IMR-90 (cell line): Measurements from ENCODE around the gene PCCA. TPM values are rescaled to one million over a fixed set of nuclear protein-coding genes. Genes with fewer than 3 reads are reported as not detected.

Experiments used
- ATAC-seq: fragments of 200-7000 bp; cut with Tn5 transposase; 2 replicates; pipeline ENCODE4 v1.9.1; 2020; ENCODE audit warnings: low read depth, mild to moderate bottlenecking, moderate library complexity
- BruUV-seq: library from RNA; stranded (reverse); fragments of 400-500 nt; replicated peaks from 2 replicates; lab custom pipeline; 2021; lab: Mats Ljungman, UMichigan
- CTCF ChIA-PET: fragments of 300-600 bp; formaldehyde crosslinking; extraction: SDS; loops from one replicate; lab custom pipeline; 2021; ENCODE audit warnings: antibody characterized with exemption; lab: Yijun Ruan, JAX
- POLR2A ChIA-PET: fragments of 300-600 bp; sonication (Branson Sonifier 250); formaldehyde crosslinking; loops from one replicate; lab custom pipeline; 2022; ENCODE audit warnings: antibody characterized with exemption; ENCODE audit not compliant: unreplicated experiment; lab: Charles Lee
- DNase-seq: peaks from one replicate; pipeline ENCODE4 v3.0.0; 2013
- H2AFZ ChIP-seq: replicated peaks from 2 replicates; pipeline ENCODE3; 2013; ENCODE audit warnings: low read length, mild to moderate bottlenecking; ENCODE audit not compliant: poor library complexity
- H2AK5ac ChIP-seq: 2 replicates; pipeline ENCODE4 v1.6.1; 2013; ENCODE audit warnings: low read depth, low read length, inconsistent platforms
- H2AK9ac ChIP-seq: replicated peaks from 2 replicates; pipeline ENCODE3; 2013; ENCODE audit warnings: mild to moderate bottlenecking, low read depth, low read length, moderate library complexity; ENCODE audit not compliant: poor library complexity
- H2BK120ac ChIP-seq: 2 replicates; pipeline ENCODE4 v1.6.1; 2013; ENCODE audit warnings: low read depth, low read length, inconsistent platforms
- H2BK15ac ChIP-seq: 3 replicates; pipeline ENCODE4 v1.6.1; 2013; ENCODE audit warnings: low read depth, low read length, inconsistent platforms
- H2BK20ac ChIP-seq: 2 replicates; pipeline ENCODE4 v1.6.1; 2013; ENCODE audit warnings: low read depth, mild to moderate bottlenecking, inconsistent platforms, low read length, moderate library complexity
- H2BK5ac ChIP-seq: 2 replicates; pipeline ENCODE4 v1.6.1; 2013; ENCODE audit warnings: mild to moderate bottlenecking, low read depth, low read length, inconsistent platforms; ENCODE audit not compliant: poor library complexity, severe bottlenecking
- H3K14ac ChIP-seq: replicated peaks from 2 replicates; pipeline ENCODE4 v1.6.1; 2013; ENCODE audit warnings: low read depth, low read length, inconsistent platforms
- H3K18ac ChIP-seq: 2 replicates; pipeline ENCODE4 v1.6.1; 2013; ENCODE audit warnings: low read depth, low read length, control low read depth
- H3K23ac ChIP-seq: 2 replicates; pipeline ENCODE4 v1.6.1; 2013; ENCODE audit warnings: low read depth, low read length, inconsistent platforms
- H3K27ac ChIP-seq: 2 replicates; pipeline ENCODE4 v1.5.1; 2013; ENCODE audit warnings: mild to moderate bottlenecking, control low read depth, low read length; ENCODE audit not compliant: insufficient read depth
- H3K27me3 ChIP-seq: 2 replicates; pipeline ENCODE4 v1.6.1; 2013; ENCODE audit warnings: low read length; ENCODE audit not compliant: control insufficient read depth, insufficient read depth
- H3K36me3 ChIP-seq: 2 replicates; pipeline ENCODE4 v1.6.1; 2013; ENCODE audit warnings: low read length, mixed read lengths; ENCODE audit not compliant: control insufficient read depth, insufficient read depth
- H3K4ac ChIP-seq: 2 replicates; pipeline ENCODE4 v1.6.1; 2013; ENCODE audit warnings: low read depth, low read length, inconsistent platforms
- H3K4me1 ChIP-seq: 2 replicates; pipeline ENCODE4 v1.6.1; 2013; ENCODE audit warnings: low read length, mixed read lengths; ENCODE audit not compliant: control insufficient read depth, insufficient read depth
- H3K4me2 ChIP-seq: 2 replicates; pipeline ENCODE4 v1.6.1; 2013; ENCODE audit warnings: low read depth, mild to moderate bottlenecking, control low read depth, low read length, moderate library complexity
- H3K4me3 ChIP-seq: 2 replicates; pipeline ENCODE4 v1.5.1; 2013; ENCODE audit warnings: low read depth, mild to moderate bottlenecking, control low read depth, low read length, moderate library complexity; ENCODE audit not compliant: insufficient read depth
- H3K56ac ChIP-seq: 2 replicates; pipeline ENCODE4 v1.6.1; 2013; ENCODE audit warnings: low read length, inconsistent platforms; ENCODE audit not compliant: insufficient read depth; ENCODE audit errors: extremely low read depth
- H3K79me1 ChIP-seq, 2 experiments: 2 replicates each; pipeline ENCODE4 v1.6.1; 2013; ENCODE audit warnings: low read length in 2 of 2, inconsistent platforms in 1 of 2, low read depth in 1 of 2
- H3K9ac ChIP-seq: 2 replicates; pipeline ENCODE4 v1.6.1; 2013; ENCODE audit warnings: low read depth, low read length, control low read depth
- H3K9me1 ChIP-seq: 2 replicates; pipeline ENCODE4 v1.6.1; 2013; ENCODE audit warnings: low read length, inconsistent platforms; ENCODE audit not compliant: insufficient read depth
- H3K9me3 ChIP-seq: 2 replicates; pipeline ENCODE4 v1.6.1; 2013; ENCODE audit warnings: low read length; ENCODE audit not compliant: control insufficient read depth, insufficient read depth
- H4K20me1 ChIP-seq: 2 replicates; pipeline ENCODE4 v1.6.1; 2013; ENCODE audit warnings: low read length, inconsistent platforms; ENCODE audit not compliant: insufficient read depth
- H4K5ac ChIP-seq: 2 replicates; pipeline ENCODE4 v1.6.1; 2013; ENCODE audit warnings: mild to moderate bottlenecking, low read depth, low read length, control low read depth
- H4K8ac ChIP-seq, 2 experiments: 2 replicates each; pipeline ENCODE4 v1.6.1; 2013; ENCODE audit warnings: low read depth in 2 of 2, low read length in 2 of 2, control low read depth in 1 of 2, inconsistent platforms in 1 of 2
- H4K91ac ChIP-seq: 2 replicates; pipeline ENCODE4 v1.6.1; 2013; ENCODE audit warnings: low read depth, low read length, inconsistent platforms; ENCODE audit not compliant: insufficient read depth
- BHLHE40 ChIP-seq: fragments of 150-350 bp; IDR thresholded peaks from 2 replicates; pipeline ENCODE4 v1.6.1; 2016; ENCODE audit warnings: mild to moderate bottlenecking, low read depth, low read length
- CEBPB ChIP-seq: IDR thresholded peaks from 2 replicates; pipeline ENCODE4 v1.6.1; 2012; ENCODE audit warnings: low read depth, low read length, improper control_type of control experiment
- FOS ChIP-seq: fragments of 150-350 bp; IDR thresholded peaks from 2 replicates; pipeline ENCODE4 v1.6.1; 2016; ENCODE audit warnings: low read depth, low read length
- MAFK ChIP-seq: IDR thresholded peaks from 2 replicates; pipeline ENCODE4 v1.6.1; 2012; ENCODE audit warnings: low read depth, low read length, improper control_type of control experiment
- MAZ ChIP-seq: IDR thresholded peaks from 2 replicates; pipeline ENCODE4 v1.6.1; 2012; ENCODE audit warnings: low read depth, mild to moderate bottlenecking, low read length, improper control_type of control experiment, moderate library complexity, borderline replicate concordance
- MXI1 ChIP-seq: IDR thresholded peaks from 2 replicates; pipeline ENCODE4 v1.6.1; 2012; ENCODE audit warnings: low read depth, mild to moderate bottlenecking, low read length, moderate library complexity, borderline replicate concordance
- POLR2A ChIP-seq: IDR thresholded peaks from 2 replicates; pipeline ENCODE4 v1.6.1; 2012; ENCODE audit warnings: mild to moderate bottlenecking, low read depth, low read length
- RAD21 ChIP-seq: IDR thresholded peaks from 2 replicates; pipeline ENCODE4 v1.6.1; 2012; ENCODE audit warnings: low read length, improper control_type of control experiment
- RCOR1 ChIP-seq: IDR thresholded peaks from 2 replicates; pipeline ENCODE4 v1.6.1; 2012; ENCODE audit warnings: mild to moderate bottlenecking, low read length, improper control_type of control experiment; ENCODE audit not compliant: insufficient replicate concordance
- RFX5 ChIP-seq: IDR thresholded peaks from 2 replicates; pipeline ENCODE4 v1.8.0; 2012; ENCODE audit warnings: low read depth, mild to moderate bottlenecking, low read length, moderate library complexity
- SMC3 ChIP-seq: fragments of 150-350 bp; IDR thresholded peaks from 2 replicates; pipeline ENCODE4 v1.6.1; 2016; ENCODE audit warnings: low read depth, mild to moderate bottlenecking, antibody characterized with exemption, low read length, moderate library complexity
- whole genome bisulfite sequencing, 2 experiments: methylation state at CpG; one replicate each; pipeline versions ENCODE4 v1.1.5 to v1.1.7; 2013; ENCODE audit warnings: missing lambda C conversion rate in 2 of 2; ENCODE audit not compliant: insufficient read length in 1 of 2; ENCODE audit errors: extremely low coverage in 2 of 2; 5-methylcytosine and 5-hydroxymethylcytosine counted together
- dilution Hi-C: fragments of 300-500 bp; cut with HindIII; formaldehyde crosslinking; loops from one replicate; pipeline ENCODE4 v1.14.3; 2018; ENCODE audit warnings: low sequenced_read_pairs; ENCODE audit not compliant: unreplicated experiment
- in situ Hi-C: fragments of 300-500 bp; cut with MboI; formaldehyde crosslinking; loops from 3 replicates; pipeline ENCODE4 v1.14.3; 2019; ENCODE audit warnings: low sequenced_read_pairs, inconsistent platforms, mixed read lengths
- intact Hi-C: fragments of 100-400 bp; cut with micrococcal nuclease; formaldehyde crosslinking; loops from 2 replicates; pipeline ENCODE4 v1.10.0; 2022
- polyA plus RNA-seq, 3 experiments: library from polyadenylated mRNA; depleted of rRNA; stranded (reverse); fragments of >200 nt; gene quantifications; 2 replicates each; pipeline ENCODE4 v1.2.3, GENCODE V29; 2012; ENCODE audit warnings: low replicate concordance in 1 of 3
- total RNA-seq: library from RNA; depleted of rRNA; stranded (reverse); fragments of >200 nt; gene quantifications from 2 replicates; pipeline ENCODE4 v1.2.3, GENCODE V29; 2012
- TF ChIP-seq, protein P1 (sequence below): fragments of 150-350 bp; IDR thresholded peaks from 2 replicates; pipeline ENCODE4 v1.6.1; 2017; ENCODE audit warnings: mild to moderate bottlenecking, antibody characterized with exemption, low read length, low read depth

The PCCA gene
- total and polyA plus RNA-seq, 2 of the 4 experiments (the other 2 are of a cell fraction) = 7.6 to 24.0 TPM

DNA sequence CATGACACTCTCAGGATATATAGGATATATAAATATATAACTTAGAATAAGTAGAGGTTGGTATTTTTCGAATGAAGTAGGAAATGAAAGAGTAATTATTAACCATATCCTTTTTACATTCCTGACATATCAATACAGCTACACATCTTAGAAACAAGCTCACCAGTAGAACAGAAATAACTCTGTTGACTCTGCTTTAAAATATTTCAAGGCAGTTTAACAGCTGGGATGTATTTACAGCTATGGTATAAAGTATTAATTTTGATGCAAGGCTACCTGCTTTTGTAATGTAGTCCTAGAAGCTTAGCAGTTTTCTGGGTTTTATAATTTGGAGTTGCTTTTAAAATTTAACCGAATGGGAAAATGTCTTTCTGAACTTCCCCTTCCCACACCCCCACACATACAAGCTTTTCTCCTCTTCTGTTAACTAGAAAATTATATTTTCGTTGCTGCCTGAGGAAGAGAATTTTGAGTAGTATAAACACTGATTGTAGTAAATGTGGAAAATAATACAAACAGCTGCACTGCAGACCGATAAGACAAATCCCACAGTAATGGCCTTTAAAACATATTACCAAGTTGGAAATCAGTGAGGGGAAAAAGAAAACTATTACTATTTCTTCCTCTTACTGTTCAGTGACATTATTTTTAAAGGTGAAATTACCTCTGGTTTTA lies 352.0 kb downstream of the PCCA start (continued):
- no peak for TF ChIP-seq MAFK
- no peak for TF ChIP-seq POLR2A

DNA sequence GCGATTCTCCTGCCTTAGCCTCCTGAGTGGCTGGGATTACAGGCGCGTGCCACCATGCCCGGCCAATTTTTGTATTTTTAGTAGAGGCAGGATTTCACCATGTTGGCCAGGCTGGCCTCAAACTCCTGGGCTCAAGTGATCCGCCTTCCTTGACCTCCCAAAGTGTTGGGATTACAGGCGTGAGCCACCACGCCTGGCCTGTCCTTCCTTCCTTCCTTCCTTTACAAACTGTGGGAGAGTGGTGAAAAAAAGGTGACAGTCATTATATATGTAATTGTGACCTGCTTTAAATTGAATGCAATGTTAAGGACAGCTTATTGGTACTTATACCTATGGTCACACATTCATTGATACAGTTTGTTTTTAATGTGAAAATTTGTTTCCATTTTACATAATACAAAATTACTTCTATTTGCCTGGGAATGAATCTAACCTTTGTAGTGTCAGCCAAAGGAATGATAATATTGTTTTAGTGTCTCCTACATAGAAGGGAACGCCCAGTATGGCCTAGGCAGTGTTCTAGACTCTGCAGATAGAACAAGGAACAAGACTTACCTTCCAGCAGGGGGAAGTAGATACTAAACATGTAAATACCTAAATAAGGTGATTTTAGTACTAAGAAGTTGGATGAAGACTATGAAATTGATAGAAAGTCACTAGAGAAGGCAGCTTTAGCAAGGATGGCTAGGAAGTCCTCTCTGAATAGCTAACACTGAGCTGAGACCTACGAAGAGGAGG lies 353.4 kb downstream of the PCCA start:
- no peak overlapping the region; the same call in 1 of the 2 replicates for H4K91ac ChIP-seq
- no peak overlapping the region for H3K4me2 ChIP-seq
- POLR2A ChIA-PET = no interaction called here
- H3K27me3 ChIP-seq = no peaks in the 10 kb centered on the region
- in situ Hi-C loops (no loop called here), dilution Hi-C loops (no loop called here), intact Hi-C loops (no loop called here)
- H4K5ac ChIP-seq = 0 out of 2 replicates have a peak overlapping the region, but pooled peaks have one; percentile 56
- H3K79me1 ChIP-seq = peaks cover 4 to 20% of the 10 kb centered on the region in 2 experiments
- H2AK9ac ChIP-seq = no peak overlapping the region
- CTCF ChIA-PET = no interaction called here
- H3K9ac ChIP-seq = no peak overlapping the region
- H3K14ac ChIP-seq = peak overlapping the region; percentile 29; the same call in 1 of the 2 replicates
- H3K36me3 ChIP-seq = 0 out of 2 replicates have a peak, but pooled peaks cover 2% of the 10 kb centered on the region
- no peak overlapping the region for H2BK15ac ChIP-seq
- DNase-seq = no peak
- H4K8ac ChIP-seq = peak overlapping the region in 1 of 2 experiments; percentile 13; a peak in 1 of 4 replicates
- no peak overlapping the region for H3K4me3 ChIP-seq
- H3K4ac ChIP-seq = peak overlapping the region; percentile 70; the same call in 1 of the 2 replicates
- H3K23ac ChIP-seq = peak overlapping the region; percentile 31; the same call in 1 of the 2 replicates
- H3K18ac ChIP-seq = peak overlapping the region; percentile 58; the same call in 1 of the 2 replicates
- peak overlapping the region; percentile 61; the same call in 1 of the 2 replicates for H2BK120ac ChIP-seq
- peak overlapping the region; percentile 53 for H2BK5ac ChIP-seq
- ATAC-seq = no peak
- no peaks in the 10 kb centered on the region for H3K9me3 ChIP-seq
- peaks cover 9% of the 10 kb centered on the region for H3K9me1 ChIP-seq
- no peak overlapping the region for H3K56ac ChIP-seq
- H2BK20ac ChIP-seq = peak overlapping the region; percentile 66; the same call in 1 of the 2 replicates
- no peaks in the 10 kb centered on the region for H4K20me1 ChIP-seq
- H2AK5ac ChIP-seq = peak overlapping the region; percentile 70
- no peak overlapping the region; the same call in 1 of the 2 replicates for H3K27ac ChIP-seq
- no peak for TF ChIP-seq RAD21
- TF ChIP-seq, protein P1, sequence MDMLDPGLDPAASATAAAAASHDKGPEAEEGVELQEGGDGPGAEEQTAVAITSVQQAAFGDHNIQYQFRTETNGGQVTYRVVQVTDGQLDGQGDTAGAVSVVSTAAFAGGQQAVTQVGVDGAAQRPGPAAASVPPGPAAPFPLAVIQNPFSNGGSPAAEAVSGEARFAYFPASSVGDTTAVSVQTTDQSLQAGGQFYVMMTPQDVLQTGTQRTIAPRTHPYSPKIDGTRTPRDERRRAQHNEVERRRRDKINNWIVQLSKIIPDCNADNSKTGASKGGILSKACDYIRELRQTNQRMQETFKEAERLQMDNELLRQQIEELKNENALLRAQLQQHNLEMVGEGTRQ = no peak
- no peak for TF ChIP-seq BHLHE40
- no peak for TF ChIP-seq SMC3
- no peak for TF ChIP-seq MXI1
- no peak for TF ChIP-seq CEBPB
- TF ChIP-seq RFX5 = no peak
- no peak for TF ChIP-seq MAZ
- TF ChIP-seq MAFK = no peak
- no peak for TF ChIP-seq RCOR1
- TF ChIP-seq FOS = no peak
- H2AFZ ChIP-seq = no peak overlapping the region
- WGBS, 2 experiments = 100% methylated on average over 1 of the region's 9 CpGs; no CpG with 5 or more reads in 1 of the 2 experiments
- peaks cover 6% of the 10 kb centered on the region for H3K4me1 ChIP-seq
- BruUV-seq = no TSS peak
